SU-DHL-6 (cell line): ENCODE data around the gene MERTK.

ENCODE experiments used
- H2AFZ ChIP-seq: fragments of 200-600 bp; sonication (generic); 2 replicates; pipeline ENCODE4 v1.6.1; 2014; ENCODE audit warnings: low read depth, mild to moderate bottlenecking, moderate library complexity, mixed read lengths, antibody characterized with exemption, low read length; ENCODE audit not compliant: severe bottlenecking
- H3F3A ChIP-seq: fragments of 200-600 bp; shearing (Covaris generic); 2 replicates; pipeline ENCODE4 v1.6.0; 2016; ENCODE audit warnings: antibody characterized with exemption, mild to moderate bottlenecking; ENCODE audit not compliant: insufficient read depth
- H3K27ac ChIP-seq: fragments of 200-600 bp; sonication (generic); 2 replicates; pipeline ENCODE4 v1.5.1; 2016; ENCODE audit warnings: low read depth, mild to moderate bottlenecking, low read length, moderate library complexity, mixed read lengths
- H3K27me3 ChIP-seq: fragments of 200-600 bp; sonication (generic), shearing (Covaris generic); 2 replicates; pipeline ENCODE4 v1.6.0; 2014; ENCODE audit warnings: mild to moderate bottlenecking, low read length
- H3K36me3 ChIP-seq: fragments of 200-600 bp; sonication (generic); 2 replicates; pipeline ENCODE4 v1.6.1; 2014; ENCODE audit warnings: mild to moderate bottlenecking, low read length, mixed read lengths
- H3K4me2 ChIP-seq: fragments of 300-600, 200-600 bp; shearing (Covaris generic), sonication (generic); 2 replicates; pipeline ENCODE4 v1.6.0; 2014; ENCODE audit warnings: low read length, low read depth, mild to moderate bottlenecking; ENCODE audit not compliant: poor library complexity, severe bottlenecking
- H3K4me3 ChIP-seq: fragments of 200-600 bp; sonication (generic); 2 replicates; pipeline ENCODE4 v1.5.1; 2014; ENCODE audit warnings: antibody characterized with exemption, low read length, mild to moderate bottlenecking, mixed read lengths; ENCODE audit not compliant: insufficient read depth, poor library complexity, severe bottlenecking
- H3K79me2 ChIP-seq: fragments of 200-600 bp; sonication (generic); 2 replicates; pipeline ENCODE4 v1.6.1; 2014; ENCODE audit warnings: mild to moderate bottlenecking, low read length, moderate library complexity; ENCODE audit not compliant: insufficient read depth
- H3K9ac ChIP-seq: fragments of 200-600 bp; sonication (generic); 2 replicates; pipeline ENCODE4 v1.7.0; 2014; ENCODE audit warnings: mild to moderate bottlenecking, low read length
- H3K9me2 ChIP-seq: fragments of 200-600 bp; sonication (generic); replicated peaks from 2 replicates; pipeline ENCODE4 v1.6.1; 2014; ENCODE audit warnings: low read length; ENCODE audit not compliant: insufficient read depth
- H3K9me3 ChIP-seq: fragments of 200-600 bp; sonication (generic); 2 replicates; pipeline ENCODE4 v1.6.1; 2014; ENCODE audit warnings: low read length, mixed read lengths; ENCODE audit not compliant: insufficient read depth
- H4K20me1 ChIP-seq: fragments of 200-600 bp; sonication (generic); 2 replicates; pipeline ENCODE4 v1.6.1; 2014; ENCODE audit warnings: low read depth, mild to moderate bottlenecking, antibody characterized with exemption, low read length, moderate library complexity, mixed read lengths
- EZH2phosphoT487 ChIP-seq: fragments of 200-600 bp; sonication (generic), shearing (Covaris generic); conservative IDR thresholded peaks from 2 replicates; pipeline ENCODE4 v1.6.1; 2018; ENCODE audit warnings: mild to moderate bottlenecking, antibody characterized with exemption, low read length, moderate library complexity, mixed read lengths
- TF ChIP-seq, protein P1 (sequence below): fragments of 200-600 bp; sonication (generic); IDR thresholded peaks from one replicate; pipeline ENCODE4 v1.5.1; 2017; ENCODE audit warnings: antibody characterized with exemption, mild to moderate bottlenecking, low read length, moderate library complexity; ENCODE audit not compliant: insufficient read depth, poor library complexity, severe bottlenecking

Gene MERTK

DNA sequence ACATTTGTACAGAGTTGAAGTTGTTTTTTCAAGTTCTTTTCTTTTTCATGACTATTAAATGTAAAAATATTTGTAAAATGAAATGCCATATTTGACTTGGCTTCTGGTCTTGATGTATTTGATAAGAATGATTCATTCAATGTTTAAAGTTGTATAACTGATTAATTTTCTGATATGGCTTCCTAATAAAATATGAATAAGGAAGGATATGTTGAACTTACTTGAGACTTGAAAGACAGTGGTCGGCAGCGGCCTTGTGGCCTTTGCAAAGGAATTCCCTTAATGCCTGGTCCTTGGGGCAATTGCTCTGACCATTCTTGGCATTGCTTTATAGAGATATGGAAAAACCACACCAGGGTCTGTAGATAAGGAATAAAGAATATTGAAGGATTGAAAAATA, 130.8 kb downstream of the MERTK start:
- Histone ChIP-seq H3F3A (no peaks in the 10 kb centered on the region), H3K9me3 (no peaks in the 10 kb centered on the region), H3K9ac (no peak overlapping the region), H3K36me3 (no peaks in the 10 kb centered on the region), H3K27me3 (no peaks in the 10 kb centered on the region), H3K9me2 (no peaks in the 10 kb centered on the region), H2AFZ (no peak overlapping the region), H3K79me2 (no peaks in the 10 kb centered on the region), H3K27ac (no peak overlapping the region), H4K20me1 (no peaks in the 10 kb centered on the region), H3K4me2 (no peak overlapping the region), H3K4me3 (no peak overlapping the region)
- TF ChIP-seq EZH2phosphoT487: no peak
- TF ChIP-seq, protein P1, sequence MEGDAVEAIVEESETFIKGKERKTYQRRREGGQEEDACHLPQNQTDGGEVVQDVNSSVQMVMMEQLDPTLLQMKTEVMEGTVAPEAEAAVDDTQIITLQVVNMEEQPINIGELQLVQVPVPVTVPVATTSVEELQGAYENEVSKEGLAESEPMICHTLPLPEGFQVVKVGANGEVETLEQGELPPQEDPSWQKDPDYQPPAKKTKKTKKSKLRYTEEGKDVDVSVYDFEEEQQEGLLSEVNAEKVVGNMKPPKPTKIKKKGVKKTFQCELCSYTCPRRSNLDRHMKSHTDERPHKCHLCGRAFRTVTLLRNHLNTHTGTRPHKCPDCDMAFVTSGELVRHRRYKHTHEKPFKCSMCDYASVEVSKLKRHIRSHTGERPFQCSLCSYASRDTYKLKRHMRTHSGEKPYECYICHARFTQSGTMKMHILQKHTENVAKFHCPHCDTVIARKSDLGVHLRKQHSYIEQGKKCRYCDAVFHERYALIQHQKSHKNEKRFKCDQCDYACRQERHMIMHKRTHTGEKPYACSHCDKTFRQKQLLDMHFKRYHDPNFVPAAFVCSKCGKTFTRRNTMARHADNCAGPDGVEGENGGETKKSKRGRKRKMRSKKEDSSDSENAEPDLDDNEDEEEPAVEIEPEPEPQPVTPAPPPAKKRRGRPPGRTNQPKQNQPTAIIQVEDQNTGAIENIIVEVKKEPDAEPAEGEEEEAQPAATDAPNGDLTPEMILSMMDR: no peak

DNA sequence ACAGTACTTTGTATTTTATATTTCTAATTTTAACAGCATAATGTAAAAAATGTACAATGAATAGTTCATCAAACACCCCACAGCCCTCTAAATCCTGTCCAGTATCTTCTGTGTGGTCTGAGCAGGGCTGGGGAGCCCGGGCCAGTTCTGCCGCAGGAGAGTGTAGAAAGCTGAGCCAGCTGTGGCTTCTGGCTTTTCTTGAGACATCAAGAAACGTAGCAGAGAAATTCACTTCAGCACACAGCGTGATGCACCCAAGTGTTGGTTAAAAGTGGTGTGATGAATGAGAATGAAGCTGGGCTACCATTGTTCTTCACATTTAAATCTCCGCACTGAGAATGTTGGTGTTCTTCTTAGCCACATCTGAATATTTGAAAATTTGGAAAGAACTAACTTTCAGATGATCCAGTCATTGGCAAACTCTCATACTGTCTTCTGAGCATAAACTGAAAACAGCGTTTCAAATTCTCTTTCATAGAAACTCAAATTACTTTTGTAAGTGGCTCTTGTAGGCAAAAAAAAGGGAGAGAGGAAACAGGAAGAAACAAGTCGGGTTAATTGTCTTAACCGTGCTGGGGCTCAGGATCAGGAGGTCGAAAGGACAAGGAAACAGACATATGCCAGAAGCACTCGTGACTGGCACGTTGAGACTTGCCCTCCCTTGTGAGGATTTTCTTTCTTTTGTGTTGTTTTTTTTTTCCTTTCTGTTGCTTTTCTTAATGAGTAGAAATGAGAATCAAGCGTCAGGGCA, 133.2 kb downstream of the MERTK start:
- TF ChIP-seq, protein P1: no peak
- TF ChIP-seq EZH2phosphoT487: no peak
- Histone ChIP-seq H3K9me2 (no peaks in the 10 kb centered on the region), H3F3A (no peaks in the 10 kb centered on the region), H3K36me3 (no peaks in the 10 kb centered on the region), H3K4me2 (no peak overlapping the region), H3K79me2 (no peaks in the 10 kb centered on the region), H4K20me1 (no peaks in the 10 kb centered on the region), H3K4me3 (no peak overlapping the region), H2AFZ (no peak overlapping the region), H3K27ac (no peak overlapping the region), H3K9me3 (no peaks in the 10 kb centered on the region), H3K27me3 (no peaks in the 10 kb centered on the region), H3K9ac (no peak overlapping the region)

DNA sequence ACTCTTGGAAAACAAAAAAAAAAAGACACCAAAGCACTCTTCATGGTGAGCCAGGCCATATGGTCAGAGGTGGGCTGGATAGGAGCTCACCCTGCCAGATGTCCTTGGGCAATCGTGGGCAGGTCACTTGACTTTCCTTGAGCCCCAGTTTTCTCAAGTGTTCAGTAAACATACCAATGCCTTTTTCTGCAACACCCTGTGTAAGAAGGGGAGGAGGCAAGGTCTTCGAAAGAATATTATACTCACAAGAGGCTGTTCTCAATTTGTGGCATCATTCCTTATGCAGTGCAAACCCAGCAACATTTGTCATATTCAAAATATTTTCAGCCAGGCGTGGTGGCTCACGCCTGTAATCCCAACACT, 133.8 kb downstream of the MERTK start:
- Histone ChIP-seq H3K4me3 (no peak overlapping the region), H3K9ac (no peak overlapping the region)

More for the DNA sequence above, 133.8 kb downstream of the MERTK start:
- Histone ChIP-seq H3K27me3 (no peaks in the 10 kb centered on the region), H3K36me3 (no peaks in the 10 kb centered on the region), H2AFZ (no peak overlapping the region), H3K9me2 (no peaks in the 10 kb centered on the region), H3K9me3 (no peaks in the 10 kb centered on the region), H4K20me1 (no peaks in the 10 kb centered on the region), H3K79me2 (no peaks in the 10 kb centered on the region), H3K4me2 (no peak overlapping the region), H3K27ac (no peak overlapping the region), H3F3A (no peaks in the 10 kb centered on the region)
- no peak for TF ChIP-seq EZH2phosphoT487
- TF ChIP-seq, protein P1: no peak
